Common myeloid progenitor, CD34-positive (primary cell): ENCODE measurements around the gene PGBD1.
A peak's percentile ranks its signal among the peaks of the same experiment; 100 is the strongest.

Source experiments
- CTCF ChIA-PET: fragments of 350-600 bp; sonication (Branson Sonifier 250); formaldehyde crosslinking; loops from one replicate; lab custom pipeline; 2021; ENCODE audit warnings: antibody characterized with exemption; lab: Charles Lee
- POLR2A ChIA-PET: fragments of 350-600 bp; sonication (Branson Sonifier 250); formaldehyde crosslinking; loops from one replicate; lab custom pipeline; 2021; ENCODE audit warnings: antibody characterized with exemption; lab: Charles Lee
- DNase-seq, 3 donors: peaks; one replicate each; pipeline versions ENCODE4 v3.0.0 to v3.0.0-alpha.2; 2013
- H3K27ac ChIP-seq, 2 experiments: 1 replicate in 1 of 2; 2 replicates in 1 of 2; pipeline ENCODE4 v1.7.0; 2013; ENCODE audit warnings: inconsistent platforms in 2 of 2, low read length in 2 of 2, mild to moderate bottlenecking in 2 of 2, low read depth in 1 of 2, moderate library complexity in 1 of 2; ENCODE audit not compliant: severe bottlenecking in 2 of 2, insufficient read depth in 1 of 2, poor library complexity in 1 of 2
- H3K27me3 ChIP-seq, 5 experiments: replicated peaks in 2 of 5; 1 replicate in 3 of 5; 2 replicates in 2 of 5; pipeline versions ENCODE4 v1.6.1 to v1.7.0; 2013; ENCODE audit warnings: low read length in 4 of 5, mild to moderate bottlenecking in 2 of 5, moderate library complexity in 2 of 5, inconsistent platforms in 1 of 5; ENCODE audit not compliant: insufficient read depth in 5 of 5, control insufficient read depth in 4 of 5
- H3K36me3 ChIP-seq, 4 experiments: 1 replicate in 2 of 4; 2 replicates in 2 of 4; pipeline versions ENCODE4 v1.6.1 to v1.7.0; 2013; ENCODE audit warnings: low read length in 3 of 4, control low read depth in 1 of 4, mild to moderate bottlenecking in 1 of 4; ENCODE audit not compliant: control insufficient read depth in 4 of 4, insufficient read depth in 4 of 4
- H3K4me1 ChIP-seq, 4 experiments: 1 replicate in 3 of 4; 2 replicates in 1 of 4; pipeline versions ENCODE4 v1.6.1 to v1.7.1; 2013; ENCODE audit warnings: low read length in 3 of 4, mild to moderate bottlenecking in 3 of 4, control low read depth in 1 of 4, inconsistent platforms in 1 of 4, moderate library complexity in 1 of 4; ENCODE audit not compliant: control insufficient read depth in 4 of 4, insufficient read depth in 4 of 4; ENCODE audit errors: control extremely low read depth in 1 of 4
- H3K4me3 ChIP-seq, 7 experiments: 1 replicate in 4 of 7; 2 replicates in 3 of 7; pipeline versions ENCODE4 v1.5.1 to v1.7.0; 2013; ENCODE audit warnings: mild to moderate bottlenecking in 7 of 7, low read length in 6 of 7, moderate library complexity in 6 of 7, inconsistent platforms in 2 of 7, low read depth in 2 of 7, control low read depth in 1 of 7; ENCODE audit not compliant: insufficient read depth in 4 of 7, control insufficient read depth in 1 of 7; ENCODE audit errors: extremely low read depth in 1 of 7
- H3K9me3 ChIP-seq, 5 experiments: 1 replicate in 4 of 5; 2 replicates in 1 of 5; pipeline versions ENCODE4 v1.6.1 to v1.7.1; 2013; ENCODE audit warnings: low read length in 4 of 5, mild to moderate bottlenecking in 2 of 5, inconsistent platforms in 1 of 5, low read depth in 1 of 5, moderate library complexity in 1 of 5; ENCODE audit not compliant: control insufficient read depth in 4 of 5, insufficient read depth in 2 of 5; ENCODE audit errors: control extremely low read depth in 1 of 5
- WGBS: methylation state at CpG from one replicate; pipeline ENCODE4 v1.1.5; 2013; ENCODE audit not compliant: insufficient coverage; 5-methylcytosine and 5-hydroxymethylcytosine counted together

Gene PGBD1

DNA sequence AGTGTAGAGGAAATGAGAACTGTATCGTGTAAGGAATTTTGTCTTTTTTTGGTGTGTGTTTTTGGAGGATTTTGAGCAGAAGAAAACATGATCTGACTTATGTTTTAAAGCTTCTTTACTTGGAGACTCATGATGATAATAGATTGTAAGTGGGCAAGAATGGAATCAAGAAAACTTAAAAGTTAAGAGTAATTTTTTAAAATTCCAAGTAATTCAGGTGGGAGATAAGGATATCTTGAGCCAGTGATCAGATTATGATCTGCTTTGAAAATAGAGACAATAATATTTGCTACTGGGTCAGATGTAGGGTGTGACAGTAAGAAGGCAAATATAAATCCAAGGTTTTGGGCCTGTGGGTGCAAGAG, 13.7 kb upstream of the PGBD1 start:
- no peaks in the 10 kb centered on the region for H3K27me3 ChIP-seq
- H3K4me1 ChIP-seq: peaks cover 11 to 40% (median 19%) of the 10 kb centered on the region in 4 experiments
- peak overlapping the region in 6 of 7 experiments; percentile 52 to 95 (median 90) for H3K4me3 ChIP-seq
- no peak for DNase-seq
- H3K9me3 ChIP-seq: no peaks in the 10 kb centered on the region
- CTCF ChIA-PET: interaction anchor here (1.0 to 2.4 kb wide), 8 partner anchors 13 to 126 kb away, joined by 3 to 15 read pairs (median 6); partner anchors contain the start of genes PGBD1, ZKSCAN4 and ZKSCAN8
- peaks cover 5 to 17% (median 10%) of the 10 kb centered on the region in 4 experiments for H3K36me3 ChIP-seq
- WGBS: 0% methylated on average over 1 of the region's 1 CpG
- POLR2A ChIA-PET: interaction anchor here (0.7 to 2.5 kb wide), 3 partner anchors 12 to 68 kb away, joined by 3 to 11 read pairs (median 5); partner anchors contain the start of genes ZKSCAN4 and ZSCAN31
- H3K27ac ChIP-seq: peak overlapping the region; percentile 74 to 90

DNA sequence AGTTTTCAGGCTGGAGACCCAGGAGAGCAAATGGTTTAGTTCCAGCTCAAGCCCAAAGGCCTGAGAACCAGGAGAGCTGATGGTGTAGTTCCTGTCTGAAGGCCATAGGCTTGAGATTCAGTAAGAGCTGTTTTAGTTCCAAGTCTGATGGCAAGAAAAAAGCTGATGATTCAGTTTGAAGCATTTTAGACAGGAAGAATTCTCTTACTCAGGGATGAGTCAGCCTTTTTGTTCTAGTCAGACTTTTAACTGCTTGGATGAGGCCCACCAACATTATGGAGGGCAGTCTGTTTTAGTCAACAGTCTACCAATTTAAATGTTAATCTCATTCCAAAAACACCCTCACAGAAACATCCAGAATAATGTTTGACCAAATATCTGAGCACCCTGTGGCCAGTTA, 11.9 kb upstream of the PGBD1 start:
- H3K4me3 ChIP-seq: no peak overlapping the region
- H3K4me1 ChIP-seq: peaks cover 11 to 31% (median 19%) of the 10 kb centered on the region in 4 experiments
- peak in 2 of 3 donors; percentile 57 to 73 for DNase-seq
- no peaks in the 10 kb centered on the region for H3K27me3 ChIP-seq
- H3K9me3 ChIP-seq: no peaks in the 10 kb centered on the region
- no peak overlapping the region for H3K27ac ChIP-seq
- CTCF ChIA-PET: interaction anchor here (1.5 kb wide), 1 partner anchor 85 kb away, joined by 4 read pairs; no protein-coding TSS in a partner anchor
- POLR2A ChIA-PET: interaction anchor here (1.3 kb wide), 1 partner anchor 67 kb away, joined by 4 read pairs; the partner anchor contains the start of gene ZSCAN31
- peaks cover 15 to 30% (median 26%) of the 10 kb centered on the region in 4 experiments for H3K36me3 ChIP-seq

- H3K36me3 ChIP-seq: peaks cover 33 to 58% (median 44%) of the 10 kb centered on the region in 4 experiments
- CTCF ChIA-PET: interaction anchor here (1.0 to 1.4 kb wide), 2 partner anchors 22 to 81 kb away, joined by 3 to 5 read pairs; no protein-coding TSS in a partner anchor
- H3K27ac ChIP-seq: no peak overlapping the region
- no peak for DNase-seq
- no peaks in the 10 kb centered on the region for H3K27me3 ChIP-seq
- no peaks in the 10 kb centered on the region for H3K9me3 ChIP-seq
- H3K4me3 ChIP-seq: no peak overlapping the region
- POLR2A ChIA-PET: no interaction called here
- no peaks in the 10 kb centered on the region for H3K4me1 ChIP-seq
Measured at GRCh38 chr6:28274888-28275287, 6.5 kb upstream of the PGBD1 start.

DNA sequence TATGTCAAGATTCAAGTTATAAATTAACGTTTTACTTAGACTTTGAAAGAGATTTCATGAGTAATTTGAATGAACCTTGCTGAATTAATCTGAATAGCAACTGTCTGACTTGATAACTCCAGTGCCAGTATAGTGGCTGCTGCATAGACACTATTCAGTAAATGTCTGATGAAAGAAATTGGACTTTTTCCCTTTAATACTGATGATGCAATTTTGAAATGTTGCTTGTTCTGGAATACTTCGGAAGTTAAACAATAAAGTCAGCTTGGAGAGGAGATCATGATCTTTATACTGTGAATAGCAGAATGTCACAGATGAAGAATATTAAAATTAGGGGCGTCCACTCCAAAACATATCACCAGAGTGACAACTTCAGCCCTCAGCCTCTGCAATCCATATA, 3.6 kb upstream of the PGBD1 start:
- no CpG with 5 or more reads among the region's 3 CpGs for WGBS
- Histone ChIP-seq H3K36me3 (peaks cover 21 to 47% (median 33%) of the 10 kb centered on the region in 4 experiments), H3K27ac (no peak overlapping the region), H3K27me3 (no peaks in the 10 kb centered on the region), H3K9me3 (no peaks in the 10 kb centered on the region), H3K4me1 (peaks cover 0 to 15% (median 8%) of the 10 kb centered on the region in 4 experiments), H3K4me3 (no peak overlapping the region)
- DNase-seq: no peak
- POLR2A ChIA-PET: no interaction called here
- CTCF ChIA-PET: interaction anchor here (1.2 kb wide), 1 partner anchor 78 kb away, joined by 4 read pairs; no protein-coding TSS in a partner anchor

DNA sequence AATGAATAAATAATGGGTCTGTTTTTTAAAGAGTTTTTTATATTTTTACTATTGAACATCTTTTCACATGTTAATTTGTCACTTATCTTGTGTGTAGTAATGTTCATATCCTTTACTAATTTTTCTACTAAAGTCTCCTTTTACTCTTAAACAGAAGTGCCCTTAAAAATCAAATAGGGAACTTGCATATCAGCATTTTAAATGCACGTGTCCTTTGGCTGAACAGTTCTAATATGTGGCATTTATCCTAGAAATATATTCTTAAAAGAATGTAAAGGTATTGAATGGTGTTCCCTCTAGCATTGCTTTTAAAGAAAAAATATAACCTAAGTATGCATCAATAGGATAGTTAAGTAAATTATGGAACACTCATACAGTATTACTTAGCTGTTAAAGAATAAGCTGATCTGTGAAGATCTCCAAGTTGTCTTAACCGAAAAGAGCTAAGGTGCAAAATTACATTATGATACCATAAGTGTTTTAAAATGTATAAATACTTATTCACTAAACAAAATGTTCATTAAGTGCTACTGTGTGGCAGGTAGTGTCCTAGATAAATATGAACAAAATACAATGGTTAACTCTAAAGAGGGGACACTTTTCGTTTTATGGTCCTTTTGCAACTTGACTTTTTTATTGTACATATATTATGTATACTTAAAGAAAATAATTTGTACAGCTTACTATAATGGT, 631 bp upstream of the PGBD1 start:
- H3K9me3 ChIP-seq: peaks cover 0 to 4% (median 0%) of the 10 kb centered on the region in 5 experiments
- H3K4me3 ChIP-seq: peak overlapping the region in 6 of 7 experiments; percentile 66 to 88 (median 84)
- POLR2A ChIA-PET: interaction anchor here (1.0 to 1.3 kb wide), 2 partner anchors 28 to 55 kb away, joined by 3 to 10 read pairs; partner anchors contain the start of genes ZKSCAN4 and ZSCAN31
- no CpG with 5 or more reads among the region's 3 CpGs for WGBS
- peak overlapping the region in 1 of 2 experiments; percentile 72 for H3K27ac ChIP-seq
- H3K36me3 ChIP-seq: peaks cover 14 to 39% (median 26%) of the 10 kb centered on the region in 4 experiments
- peaks cover 0 to 15% (median 8%) of the 10 kb centered on the region in 4 experiments for H3K4me1 ChIP-seq
- no peaks in the 10 kb centered on the region for H3K27me3 ChIP-seq
- CTCF ChIA-PET: interaction anchor here (1.3 to 2.6 kb wide), 4 partner anchors 13 to 75 kb away, joined by 3 to 12 read pairs (median 6); partner anchors contain the start of genes ZKSCAN3 and ZSCAN26
- no peak for DNase-seq

DNA sequence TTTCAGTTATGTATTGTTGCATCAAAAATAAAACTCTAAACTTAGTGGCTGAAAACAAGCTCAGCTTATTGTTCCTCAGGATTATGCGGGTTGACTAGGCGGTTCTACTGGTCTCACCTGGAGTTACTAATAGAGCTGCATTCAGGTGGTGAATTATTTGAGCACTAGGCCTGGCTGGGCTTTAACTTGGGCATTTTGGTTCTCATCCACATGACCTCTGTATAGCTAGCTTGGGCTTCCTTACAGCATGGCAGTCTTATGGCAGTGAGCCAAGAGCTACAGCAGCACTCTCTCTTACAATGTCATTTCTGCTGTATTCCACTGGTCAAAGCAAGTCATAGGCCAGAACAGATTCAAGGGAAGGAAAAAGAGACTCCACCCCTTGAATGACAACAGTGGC, 1.6 kb downstream of the PGBD1 start:
- no peak overlapping the region for H3K27ac ChIP-seq
- H3K4me1 ChIP-seq: peaks cover 0 to 15% (median 8%) of the 10 kb centered on the region in 4 experiments
- peaks cover 0 to 4% (median 0%) of the 10 kb centered on the region in 5 experiments for H3K9me3 ChIP-seq
- H3K36me3 ChIP-seq: peaks cover under 1 to 41% (median 26%) of the 10 kb centered on the region in 4 experiments
- ChIA-PET POLR2A (no interaction called here), CTCF (interaction anchor here (1.6 to 2.4 kb wide), 2 partner anchors 64 to 73 kb away, joined by 4 to 13 read pairs; no protein-coding TSS in a partner anchor)
- WGBS: 96% methylated on average over 2 of the region's 2 CpGs
- no peak overlapping the region for H3K4me3 ChIP-seq
- no peaks in the 10 kb centered on the region for H3K27me3 ChIP-seq
- DNase-seq: peak in 2 of 3 donors; percentile 52 to 55

GRCh38 chr6:28291573-28291972, 10.2 kb downstream of the PGBD1 start:
- Histone ChIP-seq H3K27ac (no peak overlapping the region), H3K9me3 (peaks cover 0 to 3% (median 0%) of the 10 kb centered on the region in 5 experiments), H3K27me3 (no peaks in the 10 kb centered on the region), H3K36me3 (peaks cover 5 to 31% (median 16%) of the 10 kb centered on the region in 4 experiments), H3K4me3 (no peak overlapping the region), H3K4me1 (no peaks in the 10 kb centered on the region)
- DNase-seq: no peak
- ChIA-PET CTCF (no interaction called here), POLR2A (no interaction called here)
